HUES6 (cell line): ENCODE data around the gene SEC14L5.

Experiments
- H3K27ac ChIP-seq: 2 replicates; pipeline ENCODE4 v1.7.0; 2013; ENCODE audit warnings: low read depth, mild to moderate bottlenecking, low read length, inconsistent platforms
- H3K27me3 ChIP-seq: 2 replicates; pipeline ENCODE4 v1.6.1; 2013; ENCODE audit warnings: low read length; ENCODE audit not compliant: control insufficient read depth, insufficient read depth
- H3K36me3 ChIP-seq: 2 replicates; pipeline ENCODE4 v1.6.1; 2013; ENCODE audit warnings: low read length; ENCODE audit not compliant: control insufficient read depth, insufficient read depth
- H3K4me1 ChIP-seq: 2 replicates; pipeline ENCODE4 v1.6.1; 2013; ENCODE audit warnings: low read length; ENCODE audit not compliant: control insufficient read depth, insufficient read depth
- H3K4me3 ChIP-seq: 2 replicates; pipeline ENCODE4 v1.5.1; 2013; ENCODE audit warnings: low read depth, low read length
- H3K9ac ChIP-seq: one replicate; pipeline ENCODE4 v1.6.1; 2013; ENCODE audit warnings: mild to moderate bottlenecking, low read length
- H3K9me3 ChIP-seq: 2 replicates; pipeline ENCODE4 v1.6.1; 2013; ENCODE audit warnings: low read depth, low read length; ENCODE audit not compliant: control insufficient read depth, insufficient read depth

SEC14L5 gene

DNA sequence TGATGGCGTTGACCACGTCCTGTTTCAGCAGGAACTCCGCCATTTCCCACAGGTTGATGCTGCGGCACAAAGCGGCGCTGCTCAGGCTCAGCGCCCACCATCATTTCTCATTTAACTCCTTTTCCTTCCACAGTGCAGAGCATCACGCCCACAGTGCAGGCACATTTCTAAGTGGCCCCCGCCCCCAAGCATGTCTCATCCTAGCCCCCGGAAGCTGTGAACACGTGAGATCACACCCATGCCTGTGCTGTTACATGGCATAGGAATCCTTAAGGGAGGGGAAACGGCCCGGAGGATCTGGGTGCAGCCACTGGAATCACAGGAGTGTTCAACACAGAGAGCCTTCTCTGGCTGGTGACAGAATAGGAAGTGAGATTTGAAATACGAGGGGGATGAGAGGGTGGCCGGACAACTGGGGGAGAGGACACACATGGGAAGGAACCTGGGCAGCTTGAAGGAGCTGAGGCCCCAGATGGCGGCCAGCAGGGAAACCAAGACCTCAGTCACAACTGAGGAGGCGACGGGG, 70.9 kb downstream of the SEC14L5 start:
- no peak overlapping the region for H3K4me3 ChIP-seq
- no peak overlapping the region for H3K27ac ChIP-seq
- peaks cover 9% of the 10 kb centered on the region for H3K27me3 ChIP-seq
- peaks cover 2% of the 10 kb centered on the region; the same call in 1 of the 2 replicates for H3K4me1 ChIP-seq
- no peaks in the 10 kb centered on the region for H3K9me3 ChIP-seq
- no peaks in the 10 kb centered on the region for H3K36me3 ChIP-seq
- no peak overlapping the region for H3K9ac ChIP-seq

DNA sequence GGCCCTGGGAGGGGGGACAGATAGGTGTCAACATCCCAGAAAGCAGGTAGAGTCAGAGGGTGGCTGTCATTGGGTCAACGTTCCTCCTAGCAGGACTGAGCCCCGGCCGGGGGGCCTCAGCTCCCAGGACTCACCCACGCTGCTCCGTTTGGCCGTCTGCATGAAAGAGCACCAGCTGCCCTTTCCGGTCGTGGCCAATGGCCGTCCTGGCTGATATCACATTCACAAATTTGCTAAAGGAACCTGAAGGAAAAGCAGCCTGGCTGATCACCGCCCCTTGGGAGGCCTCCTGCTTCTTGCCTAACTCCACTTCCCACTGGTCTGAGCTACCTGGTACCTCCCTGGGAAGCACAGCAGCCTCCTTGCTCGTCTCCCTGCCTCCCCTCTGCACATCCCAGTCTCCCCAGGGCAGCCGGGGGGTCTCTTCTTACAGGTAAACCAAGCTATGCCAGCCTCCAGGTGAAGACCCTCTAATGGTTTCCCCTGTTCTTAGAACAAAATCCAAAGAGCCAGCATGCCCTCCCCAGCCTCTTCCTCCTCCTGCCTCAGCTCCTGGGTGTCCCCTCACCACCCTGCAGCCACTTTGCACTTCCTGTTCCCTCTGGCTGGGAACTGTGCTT, 72.2 kb downstream of the SEC14L5 start:
- Histone ChIP-seq H3K27me3 (peaks cover 9% of the 10 kb centered on the region), H3K4me1 (peaks cover 6% of the 10 kb centered on the region; the same call in 1 of the 2 replicates), H3K36me3 (no peaks in the 10 kb centered on the region), H3K9me3 (no peaks in the 10 kb centered on the region), H3K9ac (no peak overlapping the region), H3K4me3 (no peak overlapping the region), H3K27ac (no peak overlapping the region)

DNA sequence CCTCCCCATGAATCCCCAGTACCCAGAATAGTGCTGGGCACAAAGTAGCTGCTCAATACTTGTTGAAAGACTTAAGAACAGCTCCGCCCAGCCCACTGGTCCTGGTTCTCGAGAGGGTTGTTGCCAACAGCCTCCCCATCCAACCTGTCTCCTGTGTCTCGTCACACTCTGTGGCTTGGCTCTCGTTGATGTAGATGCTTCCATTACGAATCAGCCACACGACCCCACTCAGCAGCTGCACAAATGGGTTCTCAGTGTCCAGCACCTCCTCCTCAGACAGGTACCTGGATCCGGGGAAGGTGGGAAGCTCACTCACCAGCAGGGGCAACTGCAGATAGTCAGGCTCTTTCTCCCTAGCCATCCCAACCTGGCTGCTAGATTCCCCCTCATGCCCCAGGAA, 73.5 kb downstream of the SEC14L5 start:
- Histone ChIP-seq H3K4me1 (peaks cover 14% of the 10 kb centered on the region), H3K27me3 (peaks cover 9% of the 10 kb centered on the region)

DNA sequence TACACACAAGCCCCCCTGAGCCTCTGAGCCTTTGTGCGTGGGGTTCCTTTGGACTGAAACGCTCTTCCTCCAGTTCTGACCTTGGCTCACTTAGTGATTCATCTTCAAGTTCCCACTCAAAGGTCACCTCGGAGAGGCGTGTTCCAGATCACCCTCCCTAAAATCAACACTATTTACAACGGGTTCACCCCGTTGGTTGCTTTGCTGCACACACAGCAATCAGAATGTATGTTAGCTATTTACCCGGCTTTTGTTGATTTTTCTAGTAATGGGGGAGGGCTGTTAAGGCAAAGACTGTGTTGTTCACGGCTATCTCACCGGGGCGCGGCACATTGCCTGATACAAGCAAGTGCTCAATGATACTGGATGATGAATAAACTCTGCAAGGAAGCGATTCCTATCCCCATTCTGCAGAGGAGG, 74.6 kb downstream of the SEC14L5 start:
- peak overlapping the region; percentile 96 for H3K4me3 ChIP-seq
- H3K4me1 ChIP-seq, result peaks cover 20% of the 10 kb centered on the region
- H3K27me3 ChIP-seq, result peaks cover 9% of the 10 kb centered on the region
- H3K9me3 ChIP-seq, result no peaks in the 10 kb centered on the region
- no peak overlapping the region for H3K27ac ChIP-seq
- H3K9ac ChIP-seq, result peak overlapping the region; percentile 81
- H3K36me3 ChIP-seq, result no peaks in the 10 kb centered on the region

More for the DNA sequence above, 73.5 kb downstream of the SEC14L5 start:
- H3K36me3 ChIP-seq, result no peaks in the 10 kb centered on the region
- no peak overlapping the region for H3K9ac ChIP-seq
- H3K4me3 ChIP-seq, result no peak overlapping the region
- H3K27ac ChIP-seq, result no peak overlapping the region
- H3K9me3 ChIP-seq, result no peaks in the 10 kb centered on the region

DNA sequence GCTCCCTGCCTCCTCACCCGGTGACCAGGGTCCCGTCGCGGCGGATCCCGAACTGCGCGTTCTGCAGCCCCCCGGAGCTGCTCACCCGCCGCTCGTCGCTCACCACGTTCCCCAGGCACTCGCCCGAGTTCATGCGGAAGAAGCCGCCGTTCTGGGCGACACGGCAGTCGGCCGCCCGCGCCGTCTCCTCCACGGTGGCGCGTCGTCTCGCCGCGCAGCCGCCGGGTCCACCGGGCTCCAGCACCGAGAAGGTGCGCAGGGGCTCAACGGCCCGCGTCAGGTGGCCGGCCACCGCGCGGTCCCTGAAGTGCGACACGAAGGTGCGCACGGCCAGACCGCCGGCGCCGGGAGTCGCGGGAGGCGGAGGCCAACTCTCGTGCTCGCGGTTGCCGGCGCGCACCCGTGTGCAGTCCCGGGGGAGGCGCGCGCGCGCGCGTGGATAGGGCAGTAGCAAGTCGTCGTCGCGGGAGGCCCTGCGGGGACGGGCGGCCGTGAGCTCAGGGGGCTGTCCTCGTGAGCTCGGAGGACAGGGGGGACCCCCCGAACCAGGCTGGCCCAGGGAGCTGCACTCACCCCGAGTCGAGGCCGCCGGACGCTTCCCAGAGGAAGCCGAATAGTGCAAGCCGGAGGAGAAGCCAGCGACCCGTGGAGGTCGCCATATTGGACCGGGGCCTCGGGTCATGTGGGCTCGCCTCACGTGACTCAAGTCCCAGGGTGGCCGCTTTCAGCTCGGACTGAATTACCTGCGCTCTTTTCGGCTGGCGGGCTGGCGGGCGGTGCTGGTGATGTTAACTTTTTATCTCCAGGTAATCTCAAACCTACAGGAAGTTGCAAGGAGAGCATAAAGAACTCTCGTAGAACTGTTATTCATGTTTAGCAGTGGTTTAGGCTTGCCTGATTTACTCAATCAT, 75.4 kb downstream of the SEC14L5 start, which contains the start of gene NAGPA:
Gene NAGPA, minus strand, starts transcription at position 680 of the 911 bp plus-strand sequence. Its CDS starts 21 bp downstream, at position 659.
- Histone ChIP-seq H3K9ac (peak within 1 kb of the TSS; percentile 81), H3K4me1 (peaks cover 20% of the 10 kb centered on the region), H3K27ac (no peak within 1 kb of the TSS), H3K36me3 (no peaks in the 10 kb centered on the region), H3K4me3 (peak within 1 kb of the TSS; percentile 96), H3K27me3 (peaks cover 9% of the 10 kb centered on the region), H3K9me3 (no peaks in the 10 kb centered on the region)

DNA sequence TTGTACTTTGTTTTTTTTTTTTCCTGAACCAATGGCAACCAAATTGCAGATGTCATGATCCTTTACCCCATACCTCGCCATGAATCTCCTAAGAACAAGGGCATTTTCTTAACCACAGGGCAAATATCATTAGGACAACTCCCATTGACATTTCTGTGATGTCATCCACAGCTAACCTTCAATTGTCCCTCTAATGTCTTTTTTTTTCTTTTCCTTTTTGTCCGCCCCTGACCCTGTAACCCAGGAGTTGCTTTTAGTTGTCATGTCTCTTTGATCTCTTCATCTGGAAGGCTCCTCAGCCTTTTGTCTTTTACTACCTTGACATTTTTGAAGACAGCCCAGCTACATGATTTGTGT, 76.0 kb downstream of the SEC14L5 start:
- peaks cover 9% of the 10 kb centered on the region for H3K27me3 ChIP-seq
- H3K4me3 ChIP-seq, result peak overlapping the region; percentile 96
- H3K4me1 ChIP-seq, result peaks cover 20% of the 10 kb centered on the region
- H3K36me3 ChIP-seq, result no peaks in the 10 kb centered on the region
- H3K9ac ChIP-seq, result peak overlapping the region; percentile 27
- no peaks in the 10 kb centered on the region for H3K9me3 ChIP-seq
- H3K27ac ChIP-seq, result no peak overlapping the region

DNA sequence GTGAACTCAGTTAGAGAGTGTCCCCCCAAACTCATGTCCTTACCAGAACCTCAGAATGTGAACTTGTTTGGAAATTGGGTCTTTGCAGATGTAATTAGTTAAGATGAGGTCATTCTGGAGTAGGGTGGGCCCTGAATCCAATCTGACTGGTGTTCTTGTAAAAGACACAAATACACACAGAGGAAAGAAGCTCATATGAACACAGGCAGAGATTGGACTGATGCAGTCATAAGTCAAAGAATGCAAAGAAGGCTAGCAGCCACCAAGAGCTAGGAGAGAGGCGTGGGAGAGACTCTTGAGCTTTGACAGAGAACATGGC, 77.7 kb downstream of the SEC14L5 start:
- H3K9ac ChIP-seq, result no peak overlapping the region
- peaks cover 20% of the 10 kb centered on the region for H3K4me1 ChIP-seq
- no peak overlapping the region for H3K4me3 ChIP-seq
- no peaks in the 10 kb centered on the region for H3K9me3 ChIP-seq
- no peaks in the 10 kb centered on the region for H3K36me3 ChIP-seq
- peaks cover 9% of the 10 kb centered on the region for H3K27me3 ChIP-seq
- H3K27ac ChIP-seq, result no peak overlapping the region

DNA sequence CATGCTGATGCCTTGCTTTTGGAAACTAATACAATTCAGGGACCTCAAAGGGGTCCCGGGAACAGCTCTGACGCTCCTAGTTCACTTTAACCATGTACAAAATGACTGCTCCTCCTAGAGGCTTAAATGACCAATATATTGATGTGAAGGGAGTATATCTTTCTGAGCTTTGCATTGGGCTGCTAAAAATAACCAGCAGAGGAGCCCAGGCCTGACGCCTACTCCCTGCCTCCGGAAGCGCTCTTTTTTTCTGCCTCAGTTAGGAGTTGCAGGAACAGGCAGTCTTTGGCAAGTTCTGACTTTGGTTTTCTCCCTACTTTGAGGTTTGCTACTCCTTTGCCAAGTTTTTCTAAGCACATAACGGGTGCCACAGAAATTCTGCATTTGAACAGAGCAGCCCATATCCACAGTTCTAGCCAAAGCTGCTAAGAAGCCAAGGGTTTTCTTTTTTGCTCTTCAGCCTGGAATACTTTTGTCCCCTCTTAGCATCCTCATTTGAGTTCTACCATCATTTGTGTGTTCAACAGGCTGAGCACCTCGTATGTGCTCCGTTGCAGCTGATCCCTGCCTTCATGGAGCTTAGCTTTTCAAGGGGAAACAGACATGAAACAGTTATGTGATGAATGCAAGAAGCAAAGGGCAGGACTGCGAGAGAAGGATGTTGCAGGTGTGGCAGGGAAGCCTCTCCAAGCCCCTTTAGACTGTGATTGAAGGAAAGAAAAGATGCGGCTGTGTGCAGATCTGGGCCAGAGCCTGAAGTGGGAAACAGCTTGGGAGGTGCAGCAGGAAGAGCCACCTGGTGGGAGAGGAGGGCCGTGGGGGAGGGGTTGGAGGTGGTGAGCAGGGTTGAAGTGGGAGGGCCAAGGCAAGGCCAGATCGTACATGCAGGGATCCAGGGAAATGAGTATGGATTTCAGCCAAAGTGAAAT, 78.4 kb downstream of the SEC14L5 start:
- Histone ChIP-seq H3K27ac (no peak overlapping the region; the same call in 1 of the 2 replicates), H3K36me3 (no peaks in the 10 kb centered on the region), H3K4me3 (peak overlapping the region; percentile 26; the same call in 1 of the 2 replicates), H3K9me3 (no peaks in the 10 kb centered on the region), H3K4me1 (peaks cover 20% of the 10 kb centered on the region), H3K9ac (no peak overlapping the region), H3K27me3 (peaks cover 9% of the 10 kb centered on the region)

DNA sequence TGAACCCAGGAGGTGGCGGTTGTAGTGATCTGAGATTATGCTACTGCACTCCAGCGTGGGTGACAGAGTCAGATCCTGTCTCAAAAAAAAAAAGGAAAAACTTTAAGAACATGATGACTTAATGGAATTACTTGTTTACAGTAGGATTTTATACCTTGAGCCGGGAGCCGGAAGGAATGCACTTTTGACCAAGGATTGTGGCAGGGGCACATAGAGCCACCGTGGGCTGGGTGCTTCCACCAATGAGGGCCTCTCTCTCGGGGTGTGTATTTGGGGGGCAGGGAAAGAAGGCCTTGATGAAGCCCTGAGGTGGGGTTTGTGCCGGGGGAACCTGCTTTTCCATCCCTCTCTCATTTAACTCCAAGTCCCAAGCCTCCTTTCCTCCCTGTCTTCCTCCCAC, 82.3 kb downstream of the SEC14L5 start:
- Histone ChIP-seq H3K36me3 (no peaks in the 10 kb centered on the region), H3K9ac (no peak overlapping the region), H3K27me3 (no peaks in the 10 kb centered on the region), H3K4me3 (no peak overlapping the region), H3K9me3 (no peaks in the 10 kb centered on the region), H3K27ac (no peak overlapping the region), H3K4me1 (peaks cover 16% of the 10 kb centered on the region)

DNA sequence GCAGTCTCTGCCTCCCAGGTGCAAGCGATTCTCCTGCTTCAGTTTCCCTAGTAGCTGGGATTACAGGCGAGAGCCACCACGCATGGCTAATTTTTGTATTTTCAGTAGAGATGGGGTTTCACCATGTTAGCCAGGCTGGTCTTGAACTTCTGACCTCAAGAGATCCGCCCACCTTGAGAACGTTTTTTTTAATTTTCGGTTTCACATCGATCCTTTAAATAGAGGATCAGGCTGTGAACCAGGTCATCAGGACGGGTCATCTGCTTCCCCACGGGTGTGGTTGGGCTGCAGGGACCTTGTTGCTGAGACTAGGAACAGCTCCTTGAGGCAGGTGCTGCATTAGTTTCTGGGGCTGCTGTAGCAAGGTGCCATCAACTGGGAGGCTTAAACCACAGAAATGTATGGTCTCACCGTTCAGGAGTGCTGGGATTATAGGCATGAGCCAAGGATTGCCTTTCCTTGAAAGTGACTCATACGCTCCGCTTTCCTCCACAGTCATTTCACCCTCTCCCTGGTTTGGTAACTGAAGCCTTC, 83.5 kb downstream of the SEC14L5 start:
- H3K4me3 ChIP-seq, result no peak overlapping the region
- no peaks in the 10 kb centered on the region for H3K9me3 ChIP-seq
- no peak overlapping the region for H3K9ac ChIP-seq
- H3K27ac ChIP-seq, result no peak overlapping the region
- peaks cover 6% of the 10 kb centered on the region for H3K4me1 ChIP-seq
- no peaks in the 10 kb centered on the region for H3K27me3 ChIP-seq
- H3K36me3 ChIP-seq, result no peaks in the 10 kb centered on the region
